BLaER1 treated with 17β-estradiol and CSF1 and Interleukin-3, amounts not matched to agents 10 nM and 100 nM (cell line): Measurements from ENCODE around the gene IARS2.
"Not testable (repeated sequence)": the region's sequence is repeated elsewhere in the genome, so short reads cannot be mapped to it uniquely, and the experiment has no call there.

Experiments used
- H3K27ac ChIP-seq, 11 experiments: shearing (Covaris generic); formaldehyde crosslinking; 2 replicates each; pipeline ENCODE4 v1.8.1; 2022
- H3K27me3 ChIP-seq, 11 experiments: shearing (Covaris generic); formaldehyde crosslinking; 2 replicates each; pipeline ENCODE4 v1.8.1; 2022
- H3K36me3 ChIP-seq, 11 experiments: shearing (Covaris generic); formaldehyde crosslinking; 2 replicates each; pipeline ENCODE4 v1.8.1; 2022
- H3K4me1 ChIP-seq, 10 experiments: shearing (Covaris generic); formaldehyde crosslinking; 2 replicates each; pipeline ENCODE4 v1.8.1; 2022
- H3K4me2 ChIP-seq, 11 experiments: shearing (Covaris generic); formaldehyde crosslinking; 2 replicates each; pipeline ENCODE4 v1.8.1; 2022
- H3K4me3 ChIP-seq, 10 experiments: shearing (Covaris generic); formaldehyde crosslinking; 2 replicates each; pipeline ENCODE4 v1.8.1; 2022
- H3K9ac ChIP-seq, 11 experiments: shearing (Covaris generic); formaldehyde crosslinking; 2 replicates each; pipeline ENCODE4 v1.8.1; 2022
- H3K9me3 ChIP-seq, 11 experiments: shearing (Covaris generic); formaldehyde crosslinking; replicated peaks in 1 of 11; 2 replicates each; pipeline ENCODE4 v1.8.1; 2022
- H4K20me1 ChIP-seq, 11 experiments: shearing (Covaris generic); formaldehyde crosslinking; 2 replicates each; pipeline ENCODE4 v1.8.1; 2022
- Cebpa-rat ChIP-seq, 11 experiments: shearing (Covaris generic); IDR thresholded peaks; 2 replicates each; pipeline ENCODE4 v1.8.1; 2022

IARS2 gene

DNA sequence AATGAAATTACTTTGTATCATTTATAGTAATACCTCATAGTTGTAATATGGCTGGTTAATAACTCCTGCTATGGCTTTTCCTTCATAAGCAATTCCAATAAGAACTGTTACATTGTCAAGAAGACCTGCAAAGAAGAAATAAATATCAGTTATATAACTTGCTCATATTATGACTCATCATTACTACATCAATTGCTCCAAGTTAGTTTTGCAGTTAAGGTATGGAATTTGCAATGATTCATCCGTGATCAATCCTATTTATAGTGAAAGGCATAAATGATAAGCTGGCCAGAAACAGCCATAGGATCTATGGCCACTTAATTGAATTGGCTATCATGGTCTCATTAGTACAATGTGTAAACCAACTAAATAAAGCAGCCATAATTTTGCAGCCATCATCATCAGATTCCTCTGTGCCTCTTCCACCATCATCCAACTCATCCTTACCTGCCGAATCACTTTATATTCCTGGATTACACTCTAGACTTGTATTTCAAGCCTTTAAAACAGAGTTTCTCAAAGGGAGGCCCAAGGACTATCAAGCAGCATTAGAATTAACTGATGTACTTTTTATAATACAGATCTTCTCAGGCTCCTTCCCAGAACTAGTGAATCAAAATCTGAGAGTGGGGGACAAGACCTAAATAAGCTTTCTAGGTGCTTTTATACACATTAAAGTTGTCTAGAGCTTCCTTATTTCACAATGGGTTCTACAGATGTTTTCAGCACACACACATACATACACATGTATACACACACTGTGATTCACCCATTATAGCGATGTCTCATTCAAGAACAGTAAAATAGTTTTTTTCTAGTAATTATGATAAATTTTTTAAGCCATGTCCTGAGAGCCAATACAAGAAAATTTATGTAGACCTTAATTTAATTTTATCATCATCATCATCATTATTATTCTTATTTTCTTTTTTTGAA lies 26.4 kb upstream of the IARS2 start:
- Histone ChIP-seq H3K27ac (no peak overlapping the region), H3K27me3 (no peaks in the 10 kb centered on the region), H3K4me1 (no peaks in the 10 kb centered on the region), H4K20me1 (no peaks in the 10 kb centered on the region), H3K4me3 (no peak overlapping the region), H3K4me2 (no peak overlapping the region), H3K36me3 (peaks cover 76 to 95% (median 86%) of the 10 kb centered on the region in 11 experiments), H3K9me3 (peaks cover 0 to 6% (median 3%) of the 10 kb centered on the region in 11 experiments; a peak in 4 of 22 replicates), H3K9ac (no peak overlapping the region)
- TF ChIP-seq Cebpa-rat (IDR thresholded peaks at IDR 0.05) = no peak

DNA sequence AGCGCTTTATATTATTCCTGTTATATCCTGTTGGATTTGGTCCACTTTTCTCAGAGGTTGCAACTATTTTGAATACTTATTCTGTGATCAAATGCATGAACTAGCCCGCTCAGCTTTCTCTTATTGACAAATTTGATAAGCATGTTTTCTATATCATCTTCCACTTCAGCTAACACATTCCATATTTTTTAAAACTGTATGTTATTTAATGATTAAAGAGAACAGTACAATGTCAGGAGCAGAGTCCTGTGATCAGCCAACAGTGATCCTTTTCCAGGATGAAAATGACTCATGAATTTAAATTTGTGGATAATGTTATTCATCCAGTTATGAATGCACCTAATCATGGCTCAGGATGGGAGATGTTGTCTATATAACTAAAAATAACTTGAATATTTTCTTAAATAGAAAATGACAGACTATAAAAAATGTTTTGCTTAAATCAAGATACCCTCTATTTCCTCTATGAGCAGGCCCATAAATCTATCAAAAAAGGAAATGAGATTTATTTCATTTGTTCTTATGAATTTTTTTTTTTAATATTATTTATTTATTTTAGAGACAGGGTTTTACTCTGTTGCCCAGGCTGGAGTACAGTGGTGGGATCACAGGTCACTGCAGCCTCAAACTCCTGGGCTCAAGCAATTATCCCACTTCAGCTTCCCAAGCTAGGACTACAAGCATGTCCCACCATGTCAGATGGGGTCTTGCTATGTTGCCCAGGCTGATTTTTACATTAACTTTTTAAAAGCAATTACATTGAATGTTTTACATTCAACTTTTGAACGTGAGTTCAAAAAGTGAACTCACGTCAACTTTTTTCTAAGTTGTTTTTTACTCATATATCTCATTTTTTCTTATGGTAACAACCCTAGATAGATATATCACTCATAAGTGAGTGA lies 16.8 kb upstream of the IARS2 start:
- H4K20me1 ChIP-seq = peaks cover 0 to 14% (median 0%) of the 10 kb centered on the region in 11 experiments; a peak in 3 of 22 replicates
- H3K4me2 ChIP-seq = no peak overlapping the region
- H3K27ac ChIP-seq = no peak overlapping the region
- no peaks in the 10 kb centered on the region for H3K4me1 ChIP-seq
- no peaks in the 10 kb centered on the region for H3K27me3 ChIP-seq
- H3K9ac ChIP-seq = no peak overlapping the region
- no peak for TF ChIP-seq Cebpa-rat (IDR thresholded peaks at IDR 0.05)
- peaks cover 70 to 93% (median 86%) of the 10 kb centered on the region in 11 experiments for H3K36me3 ChIP-seq
- H3K9me3 ChIP-seq = peaks cover 0 to 9% (median 5%) of the 10 kb centered on the region in 11 experiments; a peak in 5 of 22 replicates
- no peak overlapping the region for H3K4me3 ChIP-seq

DNA sequence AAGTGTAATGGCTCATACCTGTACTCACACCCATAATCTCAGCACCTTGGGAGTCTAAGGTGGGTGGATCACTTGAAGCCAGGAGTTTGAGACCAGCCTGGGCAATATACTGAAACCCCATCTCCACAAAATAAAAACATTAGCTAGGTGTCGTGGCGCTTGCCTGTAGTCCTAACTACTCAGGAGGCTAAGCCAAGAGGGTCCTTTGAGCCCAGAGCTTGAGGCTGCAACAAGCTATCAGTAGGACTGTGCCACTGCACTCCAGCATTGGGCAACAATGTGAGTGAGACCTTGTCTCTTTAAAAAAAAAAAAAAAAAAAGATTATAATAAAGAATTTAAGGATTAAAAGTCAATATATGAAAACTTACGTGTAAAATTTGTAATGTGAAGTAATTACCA lies 16.0 kb upstream of the IARS2 start:
- Histone ChIP-seq H3K9ac (no peak overlapping the region), H3K27ac (no peak overlapping the region), H3K36me3 (peaks cover 68 to 92% (median 85%) of the 10 kb centered on the region in 11 experiments), H4K20me1 (peaks cover 0 to 14% (median 0%) of the 10 kb centered on the region in 11 experiments; a peak in 3 of 22 replicates), H3K9me3 (peaks cover 0 to 9% (median 5%) of the 10 kb centered on the region in 11 experiments; a peak in 5 of 22 replicates), H3K4me2 (no peak overlapping the region), H3K4me1 (no peaks in the 10 kb centered on the region), H3K4me3 (no peak overlapping the region), H3K27me3 (no peaks in the 10 kb centered on the region)
- TF ChIP-seq Cebpa-rat (IDR thresholded peaks at IDR 0.05) = no peak

DNA sequence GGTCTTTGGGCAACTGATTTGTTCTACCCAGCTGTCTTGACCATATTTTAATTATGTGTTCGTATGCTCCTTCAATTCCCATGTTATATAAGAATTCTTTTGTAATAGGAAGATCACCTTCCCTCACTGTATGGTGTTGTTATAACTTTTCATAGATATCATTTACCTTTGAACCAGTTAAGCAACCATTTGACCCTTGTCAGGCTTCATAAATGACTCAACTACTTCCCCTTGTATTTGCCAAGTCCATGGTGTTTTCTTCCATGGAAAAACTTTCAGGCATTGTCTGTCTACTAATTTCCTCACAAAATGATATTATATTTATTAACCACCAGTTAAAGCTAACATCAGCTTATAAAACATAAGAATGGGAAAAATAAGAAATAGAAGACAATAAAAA lies 9.5 kb upstream of the IARS2 start:
- Histone ChIP-seq H3K27ac (no peak overlapping the region), H3K36me3 (peaks cover 28 to 65% (median 55%) of the 10 kb centered on the region in 11 experiments), H4K20me1 (peaks cover 0 to 12% (median 0%) of the 10 kb centered on the region in 11 experiments; a peak in 3 of 22 replicates), H3K27me3 (no peaks in the 10 kb centered on the region), H3K4me1 (peaks cover 0 to 17% (median 9%) of the 10 kb centered on the region in 10 experiments; a peak in 10 of 20 replicates), H3K9ac (no peak overlapping the region), H3K4me3 (no peak overlapping the region), H3K9me3 (peaks cover 0 to 31% (median 13%) of the 10 kb centered on the region in 11 experiments; a peak in 10 of 22 replicates), H3K4me2 (no peak overlapping the region)
- no peak for TF ChIP-seq Cebpa-rat (IDR thresholded peaks at IDR 0.05)

DNA sequence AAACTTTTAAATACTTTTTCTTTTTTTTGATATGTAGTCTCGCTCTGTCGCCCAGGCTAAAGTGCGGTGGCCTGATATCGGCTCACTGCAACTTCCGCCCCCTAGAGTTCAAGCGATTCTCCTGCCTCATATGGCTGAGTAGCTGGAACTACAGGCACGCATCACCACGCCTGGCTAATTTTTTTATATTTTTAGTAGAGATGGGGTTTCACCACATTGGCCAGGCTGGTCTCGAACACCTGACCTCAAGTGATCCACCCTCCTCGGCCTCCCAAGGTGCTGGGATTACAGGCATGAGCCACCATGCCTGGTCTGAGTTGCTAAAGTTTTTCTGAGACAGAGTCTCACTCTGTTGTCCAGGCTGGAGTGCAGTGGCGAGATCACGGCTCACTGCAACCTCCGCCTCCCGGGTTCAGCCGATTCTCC lies 7.7 kb upstream of the IARS2 start:
- Histone ChIP-seq H3K36me3 (peaks cover 19 to 47% (median 38%) of the 10 kb centered on the region in 11 experiments), H3K4me1 (peaks cover 6 to 22% (median 14%) of the 10 kb centered on the region in 10 experiments; a peak in 15 of 20 replicates), H3K4me2 (peak overlapping the region in 7 of 11 experiments; percentile 7 to 30 (median 15); a peak in 7 of 22 replicates), H3K9me3 (peaks cover 0 to 26% (median 12%) of the 10 kb centered on the region in 11 experiments; a peak in 10 of 22 replicates)
- not testable (repeated sequence) for H3K9ac ChIP-seq, H3K4me3 ChIP-seq, H3K27me3 ChIP-seq, H3K27ac ChIP-seq, H4K20me1 ChIP-seq

DNA sequence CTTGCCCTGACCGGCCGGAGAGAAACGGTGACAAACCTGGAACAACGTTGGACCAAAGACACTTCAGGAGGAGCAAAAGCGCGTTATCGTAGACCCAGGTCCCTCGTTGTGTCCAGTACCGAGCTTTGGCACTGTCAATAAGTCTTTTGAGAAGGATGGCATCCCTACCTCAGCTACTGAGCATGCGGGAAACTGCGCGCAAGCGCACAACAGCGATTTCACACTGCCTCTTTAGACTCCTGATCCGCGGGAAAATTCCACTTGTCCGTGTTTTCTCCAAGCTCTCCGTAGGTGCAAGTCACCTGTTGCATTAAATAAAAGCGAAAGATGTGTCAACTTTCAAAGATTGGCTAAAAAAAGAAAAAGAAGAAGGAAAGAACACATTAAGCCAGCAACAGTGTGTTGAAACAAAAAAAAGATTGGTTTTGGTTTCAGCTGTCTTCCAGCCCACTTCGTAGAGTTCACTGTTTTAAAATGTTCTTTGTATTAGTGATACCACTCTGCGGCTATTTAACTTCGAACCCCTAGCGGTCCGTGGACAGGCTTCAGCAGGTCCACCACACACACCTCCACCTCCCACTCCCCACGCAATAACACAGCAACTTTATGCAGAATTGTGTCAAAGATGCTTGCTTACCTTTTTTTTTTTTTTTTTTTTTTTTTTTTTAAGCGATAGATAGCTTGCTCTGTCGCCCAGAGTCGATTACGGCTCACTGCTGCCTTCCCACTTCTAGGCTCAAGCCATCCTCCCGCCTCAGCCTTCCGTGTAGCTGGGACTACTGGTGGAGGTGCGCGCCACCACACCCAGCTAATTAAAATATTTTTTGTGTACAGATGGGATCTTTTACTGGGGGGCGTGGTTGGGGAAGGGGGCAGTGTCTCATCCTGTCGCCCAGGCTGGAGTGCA lies 4.0 kb upstream of the IARS2 start, which contains the start of gene BPNT1:
BPNT1 (minus strand) TSS at position 139 of the 907 bp plus-strand sequence. CDS start 9,942 bp downstream, outside the sequence.
- peaks cover 5 to 24% (median 9%) of the 10 kb centered on the region in 11 experiments; a peak in 15 of 22 replicates for H3K36me3 ChIP-seq
- H3K27ac ChIP-seq = peak within 1 kb of the TSS; percentile 11 to 81 (median 73); a peak in 21 of 22 replicates
- H3K4me2 ChIP-seq = peak within 1 kb of the TSS; percentile 67 to 87 (median 82)
- TF ChIP-seq Cebpa-rat (IDR thresholded peaks at IDR 0.05) = no peak
- H3K27me3 ChIP-seq = no peaks in the 10 kb centered on the region
- peaks cover 8 to 26% (median 18%) of the 10 kb centered on the region in 10 experiments for H3K4me1 ChIP-seq
- H3K4me3 ChIP-seq = peak within 1 kb of the TSS; percentile 62 to 80 (median 74)
- peak within 1 kb of the TSS; percentile 67 to 83 (median 79); a peak in 21 of 22 replicates for H3K9ac ChIP-seq
- peaks cover 0 to 6% (median 0%) of the 10 kb centered on the region in 11 experiments; a peak in 2 of 22 replicates for H3K9me3 ChIP-seq
- H4K20me1 ChIP-seq = peaks cover 0 to 6% (median 0%) of the 10 kb centered on the region in 11 experiments; a peak in 3 of 22 replicates

DNA sequence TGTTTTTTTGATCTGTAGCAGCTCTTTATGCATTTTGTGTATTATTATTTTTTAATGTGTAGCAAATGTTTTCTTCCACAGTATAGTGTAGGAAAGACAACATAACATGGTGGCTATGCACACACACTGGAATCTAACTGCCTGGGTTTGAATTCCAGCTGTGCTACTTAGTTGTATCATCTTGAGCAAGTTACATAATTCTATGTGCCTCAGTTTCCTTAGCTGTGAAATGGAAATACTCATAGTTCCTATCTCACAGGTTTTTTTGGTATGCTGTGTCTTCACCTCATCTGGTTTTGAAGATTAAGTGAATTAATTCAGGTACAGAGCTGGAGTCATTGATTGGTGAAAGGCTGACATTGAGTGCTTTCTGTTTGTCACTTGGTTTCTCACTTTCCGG lies 1.2 kb upstream of the IARS2 start:
- no peaks in the 10 kb centered on the region; a peak in 1 of 22 replicates for H4K20me1 ChIP-seq
- H3K4me1 ChIP-seq = peaks cover 18 to 34% (median 26%) of the 10 kb centered on the region in 10 experiments
- H3K4me3 ChIP-seq = no peak overlapping the region
- H3K27me3 ChIP-seq = no peaks in the 10 kb centered on the region
- H3K27ac ChIP-seq = no peak overlapping the region
- H3K9me3 ChIP-seq = no peaks in the 10 kb centered on the region
- no peak for TF ChIP-seq Cebpa-rat (IDR thresholded peaks at IDR 0.05)
- H3K36me3 ChIP-seq = peaks cover 10 to 25% (median 16%) of the 10 kb centered on the region in 11 experiments
- H3K4me2 ChIP-seq = no peak overlapping the region
- no peak overlapping the region for H3K9ac ChIP-seq
